Mesenteric fat pad (tissue), 1 donor: ENCODE results near the gene ZNF423. TPM values are rescaled to one million over a fixed set of nuclear protein-coding genes. Genes with fewer than 3 reads are reported as not detected.

ENCODE experiments used
- DNase-seq: peaks from one replicate; pipeline ENCODE4 v3.0.0-alpha.2; 2020; ENCODE audit warnings: low spot score
- total RNA-seq: library from RNA; stranded (reverse); fragmentation: NEBNext Ultra II Directional; extraction: Animal tissue kit (Norgen Biotek cat#: 25700); gene quantifications from one replicate; pipeline ENCODE4 v1.2.1, GENCODE V29; 2021
- donor health status: DM: yes; HTN: yes; CAD: no.

The ZNF423 gene
- total RNA-seq, 1 donor from 2014 or later, result 13.5 TPM

GRCh38 chr16:49502136-49502881, 353.6 kb downstream of the ZNF423 start:
- peak; percentile 49 for DNase-seq

GRCh38 chr16:49499869-49500610, 355.9 kb downstream of the ZNF423 start:
- DNase-seq, result peak; percentile 68

GRCh38 chr16:49499414-49499785, 356.5 kb downstream of the ZNF423 start:
- DNase-seq, result peak; percentile 73

- DNase-seq, result peak; percentile 76
Measured at GRCh38 chr16:49498666-49499413, 357.1 kb downstream of the ZNF423 start.

- peak; percentile 14 for DNase-seq
Measured at GRCh38 chr16:49498264-49498663, 357.6 kb downstream of the ZNF423 start.

GRCh38 chr16:49497466-49497865, 358.4 kb downstream of the ZNF423 start:
- no peak for DNase-seq

- peak; percentile 33 for DNase-seq
Measured at GRCh38 chr16:49496656-49497055, 359.3 kb downstream of the ZNF423 start.

GRCh38 chr16:49495596-49496355, 360.1 kb downstream of the ZNF423 start:
- DNase-seq, result peak; percentile 69

GRCh38 chr16:49494891-49495566, 360.9 kb downstream of the ZNF423 start:
- peak; percentile 47 for DNase-seq

GRCh38 chr16:49494474-49494873, 361.4 kb downstream of the ZNF423 start:
- DNase-seq, result peak; percentile 24

- DNase-seq, result peak; percentile 69
Measured at GRCh38 chr16:49493836-49494235, 362.1 kb downstream of the ZNF423 start.

GRCh38 chr16:49492896-49493626, 362.9 kb downstream of the ZNF423 start:
- DNase-seq, result peak; percentile 87

GRCh38 chr16:49491771-49492761, 363.8 kb downstream of the ZNF423 start:
- peak; percentile 89 for DNase-seq

- peak; percentile 83 for DNase-seq
Measured at GRCh38 chr16:49491106-49491670, 364.7 kb downstream of the ZNF423 start.

GRCh38 chr16:49490321-49490705, 365.6 kb downstream of the ZNF423 start:
- DNase-seq, result peak; percentile 62

- peak; percentile 72 for DNase-seq
Measured at GRCh38 chr16:49489686-49490320, 366.1 kb downstream of the ZNF423 start.

- DNase-seq, result peak; percentile 67
Measured at GRCh38 chr16:49488740-49489525, 367.0 kb downstream of the ZNF423 start.
